OCI-LY1 (cell line): ENCODE measurements around the gene AATK.

Source experiments
- H2AFZ ChIP-seq: fragments of 200-600 bp; sonication (generic), shearing (Covaris generic); 2 replicates; pipeline ENCODE4 v1.6.0; 2014; ENCODE audit warnings: antibody characterized with exemption, mild to moderate bottlenecking, low read length
- H3F3A ChIP-seq: fragments of 200-600 bp; sonication (generic), shearing (Covaris generic); 2 replicates; pipeline ENCODE4 v1.6.0; 2014; ENCODE audit warnings: mild to moderate bottlenecking, antibody characterized with exemption, low read length, moderate library complexity; ENCODE audit not compliant: insufficient read depth
- H3K27ac ChIP-seq: fragments of 200-600 bp; sonication (generic); 2 replicates; pipeline ENCODE4 v1.5.1; 2014; ENCODE audit warnings: low read length, mixed run types, mild to moderate bottlenecking, low read depth; ENCODE audit not compliant: poor library complexity, severe bottlenecking
- H3K27me3 ChIP-seq: fragments of 200-600 bp; sonication (generic); 2 replicates; pipeline ENCODE4 v1.6.0; 2014; ENCODE audit warnings: antibody characterized with exemption, mild to moderate bottlenecking, low read length, moderate library complexity; ENCODE audit not compliant: insufficient read depth
- H3K36me3 ChIP-seq: fragments of 200-600 bp; sonication (generic); 2 replicates; pipeline ENCODE4 v1.6.1; 2014; ENCODE audit warnings: mild to moderate bottlenecking, antibody characterized with exemption, low read length, moderate library complexity, mixed read lengths; ENCODE audit not compliant: insufficient read depth
- H3K4me1 ChIP-seq: fragments of 200-600 bp; sonication (generic); 2 replicates; pipeline ENCODE4 v1.5.1; 2014; ENCODE audit warnings: mild to moderate bottlenecking, low read length, moderate library complexity; ENCODE audit not compliant: insufficient read depth, severe bottlenecking
- H3K4me2 ChIP-seq: fragments of 200-600 bp; sonication (generic), shearing (Covaris generic); 2 replicates; pipeline ENCODE4 v1.6.1; 2014; ENCODE audit warnings: low read length
- H3K4me3 ChIP-seq: fragments of 200-600 bp; sonication (generic); 2 replicates; pipeline ENCODE4 v1.5.1; 2014; ENCODE audit warnings: low read length, low read depth, mild to moderate bottlenecking, mixed read lengths; ENCODE audit not compliant: poor library complexity, severe bottlenecking
- H3K79me2 ChIP-seq: fragments of 200-600 bp; shearing (Covaris generic); 2 replicates; pipeline ENCODE4 v1.6.1; 2016; ENCODE audit warnings: mixed run types, low read length, mixed read lengths; ENCODE audit not compliant: insufficient read depth
- H3K9ac ChIP-seq: fragments of 200-600 bp; sonication (generic), shearing (Covaris generic); 2 replicates; pipeline ENCODE4 v1.6.1; 2014; ENCODE audit warnings: mild to moderate bottlenecking, low read length, mixed read lengths
- H3K9me2 ChIP-seq: fragments of 200-600 bp; sonication (generic), shearing (Covaris generic); 2 replicates; pipeline ENCODE4 v1.6.1; 2014; ENCODE audit warnings: low read depth, mild to moderate bottlenecking, low read length, mixed read lengths
- H3K9me3 ChIP-seq: fragments of 200-600 bp; shearing (Covaris generic); 2 replicates; pipeline ENCODE4 v1.6.1; 2014; ENCODE audit warnings: low read length, mixed read lengths
- H4K20me1 ChIP-seq: fragments of 200-600 bp; sonication (generic), shearing (Covaris generic); 2 replicates; pipeline ENCODE4 v1.6.0; 2016; ENCODE audit warnings: mild to moderate bottlenecking, low read length; ENCODE audit not compliant: insufficient read depth
- CTCF ChIP-seq: fragments of 200-600 bp; sonication (generic), shearing (Covaris generic); IDR thresholded peaks from 2 replicates; pipeline ENCODE4 v1.5.1; 2017; ENCODE audit warnings: mild to moderate bottlenecking, antibody characterized with exemption, low read length, moderate library complexity, mixed read lengths
- EZH2 ChIP-seq: fragments of 200-600 bp; sonication (generic), shearing (Covaris generic); IDR thresholded peaks from 2 replicates; pipeline ENCODE4 v1.8.0; 2017; ENCODE audit warnings: borderline replicate concordance, mixed run types, mild to moderate bottlenecking, antibody characterized with exemption, low read length, moderate library complexity, mixed read lengths

Gene AATK

DNA sequence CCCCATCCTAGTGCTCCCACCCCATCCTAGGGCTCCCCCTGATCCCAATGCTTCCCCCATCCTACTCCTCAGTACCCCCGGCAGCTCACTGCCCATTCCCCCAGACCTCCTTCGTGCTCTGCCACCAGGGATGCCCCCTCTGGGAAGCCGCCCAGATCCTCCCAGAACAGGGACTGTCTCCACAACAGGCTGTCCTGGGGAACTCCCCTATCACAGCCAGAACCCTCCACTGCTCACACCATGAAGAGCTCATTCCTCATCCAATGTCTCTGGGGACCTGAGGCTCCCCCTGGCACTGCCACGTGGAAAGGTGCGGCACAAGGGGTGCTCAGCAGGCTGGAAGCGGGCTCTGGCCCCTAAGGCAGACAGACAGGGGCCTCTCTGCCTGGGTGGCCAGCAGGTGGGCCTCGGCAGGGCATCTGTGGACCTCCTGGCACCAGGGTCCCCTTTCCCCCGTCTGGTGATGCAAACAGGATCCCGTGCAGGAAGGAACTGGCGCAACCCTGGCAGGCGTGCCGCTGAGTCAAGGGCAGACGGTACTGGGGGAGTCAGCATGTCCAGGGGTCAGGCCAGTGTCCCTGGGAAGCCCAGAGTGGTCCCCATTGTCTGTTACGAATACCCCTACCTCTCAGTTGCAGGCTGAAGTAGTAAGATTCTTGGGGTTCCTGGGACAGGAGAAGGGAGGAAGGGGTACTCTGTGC, 15.5 kb downstream of the AATK start:
- H3K27ac ChIP-seq = no peak overlapping the region
- H3K36me3 ChIP-seq = no peaks in the 10 kb centered on the region
- H3K4me2 ChIP-seq = no peak overlapping the region
- no peak overlapping the region for H3K9ac ChIP-seq
- H3K4me1 ChIP-seq = peaks cover 8% of the 10 kb centered on the region
- no peaks in the 10 kb centered on the region for H3F3A ChIP-seq
- H3K79me2 ChIP-seq = no peaks in the 10 kb centered on the region
- peaks cover 4% of the 10 kb centered on the region; the same call in 1 of the 2 replicates for H3K27me3 ChIP-seq
- H3K4me3 ChIP-seq = no peak overlapping the region
- H4K20me1 ChIP-seq = no peaks in the 10 kb centered on the region
- H3K9me2 ChIP-seq = no peaks in the 10 kb centered on the region
- no peak overlapping the region for H2AFZ ChIP-seq
- no peaks in the 10 kb centered on the region for H3K9me3 ChIP-seq
- TF ChIP-seq CTCF (no peak), EZH2 (no peak)

DNA sequence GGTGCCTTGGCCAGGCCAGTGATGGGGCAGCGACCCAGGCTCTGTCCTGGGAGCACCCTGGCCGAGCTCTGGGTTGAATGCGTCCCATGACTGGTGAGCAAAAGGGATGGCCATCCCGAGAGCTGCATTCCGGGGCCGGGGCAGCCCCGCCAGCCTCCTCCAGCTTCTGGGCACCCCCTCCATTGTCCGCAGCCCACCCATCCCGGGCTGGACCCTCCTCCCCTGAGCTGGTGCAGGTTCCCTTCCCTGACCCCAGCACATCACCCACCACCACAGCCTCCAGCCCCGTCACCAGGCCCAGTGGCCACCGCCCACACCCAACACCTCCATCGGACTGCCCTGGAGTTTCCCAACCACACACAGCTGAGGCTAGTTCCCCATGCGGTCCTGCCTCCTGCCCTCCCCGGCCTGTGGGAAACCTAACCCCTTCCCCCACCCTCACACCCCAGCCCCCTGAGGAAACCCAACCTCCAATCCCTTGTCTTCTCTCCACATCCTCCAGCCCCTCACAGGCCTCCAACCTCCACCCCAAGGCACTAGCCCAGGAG, 17.0 kb downstream of the AATK start:
- Histone ChIP-seq H3K9ac (no peak overlapping the region), H3K27me3 (peaks cover 4% of the 10 kb centered on the region; the same call in 1 of the 2 replicates), H3K36me3 (no peaks in the 10 kb centered on the region), H3F3A (no peaks in the 10 kb centered on the region), H4K20me1 (no peaks in the 10 kb centered on the region), H3K4me3 (no peak overlapping the region), H3K9me3 (no peaks in the 10 kb centered on the region), H3K27ac (no peak overlapping the region), H3K4me1 (peaks cover 8% of the 10 kb centered on the region), H3K9me2 (no peaks in the 10 kb centered on the region), H3K4me2 (no peak overlapping the region), H3K79me2 (no peaks in the 10 kb centered on the region), H2AFZ (no peak overlapping the region)
- no peak for TF ChIP-seq EZH2
- no peak for TF ChIP-seq CTCF

DNA sequence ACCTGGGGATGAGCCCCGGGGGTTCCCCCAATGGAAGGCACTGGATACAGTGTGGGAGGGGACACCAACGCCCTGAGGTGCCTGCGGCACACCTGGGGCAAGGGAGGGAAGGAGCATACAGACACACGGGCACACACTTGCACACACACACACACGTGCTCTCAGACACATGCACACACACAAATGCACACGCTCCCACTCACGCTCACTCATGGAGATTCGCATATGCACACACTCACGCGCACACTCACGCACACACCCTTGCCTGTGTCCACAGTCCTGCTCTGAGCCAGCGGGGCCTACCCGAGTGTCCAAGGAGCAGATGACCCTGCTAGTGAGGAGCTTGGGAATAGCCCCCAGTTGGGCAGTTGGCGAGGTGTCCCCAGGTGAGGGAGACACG, 17.4 kb downstream of the AATK start:
- H3K27ac ChIP-seq = no peak overlapping the region
- no peak overlapping the region for H3K4me3 ChIP-seq
- no peaks in the 10 kb centered on the region for H3K36me3 ChIP-seq
- no peak overlapping the region for H2AFZ ChIP-seq
- no peaks in the 10 kb centered on the region for H3K79me2 ChIP-seq
- no peak overlapping the region for H3K9ac ChIP-seq
- peaks cover 4% of the 10 kb centered on the region; the same call in 1 of the 2 replicates for H3K27me3 ChIP-seq
- H3K4me1 ChIP-seq = peaks cover 7% of the 10 kb centered on the region
- no peaks in the 10 kb centered on the region for H3K9me2 ChIP-seq
- H3F3A ChIP-seq = no peaks in the 10 kb centered on the region
- TF ChIP-seq EZH2 (no peak), CTCF (no peak)
- H4K20me1 ChIP-seq = no peaks in the 10 kb centered on the region
- no peak overlapping the region for H3K4me2 ChIP-seq
- H3K9me3 ChIP-seq = no peaks in the 10 kb centered on the region
